ENCODE data around the gene DCDC2B. TPM values are rescaled to one million over a fixed set of nuclear protein-coding genes. Genes with fewer than 3 reads are reported as not detected.

The DCDC2B gene
- total RNA-seq, 6 experiments from 2014 or later: not detected

DNA sequence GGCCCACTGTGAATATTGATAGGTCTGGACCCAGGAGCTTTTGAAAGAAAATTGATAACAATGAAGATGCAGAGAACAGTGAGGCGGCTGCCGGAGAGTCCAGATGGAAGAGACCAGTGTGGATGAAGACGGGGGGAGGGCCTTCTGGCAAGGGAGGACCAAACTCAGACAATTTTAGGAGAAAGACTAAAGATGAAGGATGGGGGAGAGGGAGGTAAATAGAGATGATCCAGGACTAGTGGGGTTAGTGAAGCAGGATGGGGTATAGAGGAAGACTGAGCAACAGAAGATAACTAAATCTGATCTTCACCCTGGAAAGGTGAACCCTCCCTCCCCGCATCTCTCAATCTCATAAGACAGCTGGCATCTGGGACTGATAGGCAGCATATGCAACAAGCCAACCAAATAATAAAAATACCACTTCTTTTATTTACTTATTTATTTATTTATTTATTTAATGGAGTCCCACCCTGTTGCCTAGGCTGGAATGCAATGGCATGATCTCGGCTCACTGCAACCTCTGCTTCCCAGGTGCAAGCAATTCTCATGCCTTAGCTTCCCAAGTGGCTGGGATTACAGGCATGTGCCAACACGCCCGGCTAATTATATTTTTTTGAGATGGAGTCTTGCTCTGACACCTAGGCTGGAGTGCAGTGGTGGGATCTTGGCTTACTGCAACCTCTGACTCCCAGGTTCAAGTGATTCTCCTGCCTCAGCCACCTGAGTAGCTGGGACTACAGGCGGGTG lies 23.8 kb downstream of the DCDC2B start:
- intact Hi-C loops (cut with DNase I): loop anchor here in 1 of 2 donors (10.0 kb wide), 1 partner anchor 72 kb away; no protein-coding TSS in a partner anchor
- Histone ChIP-seq H3K27me3 (no peaks in the 10 kb centered on the region), H3K36me3 (peaks cover 0 to 43% (median 23%) of the 10 kb centered on the region in 4 donors), H3K4me3 (no peak overlapping the region), H3K27ac (no peak overlapping the region), H3K4me1 (no peaks in the 10 kb centered on the region), H3K9me3 (no peaks in the 10 kb centered on the region)
- ATAC-seq (no peak), DNase-seq (no peak)
- no peak for TF ChIP-seq POLR2A (IDR thresholded peaks at IDR 0.05)
- TF ChIP-seq, protein P1, sequence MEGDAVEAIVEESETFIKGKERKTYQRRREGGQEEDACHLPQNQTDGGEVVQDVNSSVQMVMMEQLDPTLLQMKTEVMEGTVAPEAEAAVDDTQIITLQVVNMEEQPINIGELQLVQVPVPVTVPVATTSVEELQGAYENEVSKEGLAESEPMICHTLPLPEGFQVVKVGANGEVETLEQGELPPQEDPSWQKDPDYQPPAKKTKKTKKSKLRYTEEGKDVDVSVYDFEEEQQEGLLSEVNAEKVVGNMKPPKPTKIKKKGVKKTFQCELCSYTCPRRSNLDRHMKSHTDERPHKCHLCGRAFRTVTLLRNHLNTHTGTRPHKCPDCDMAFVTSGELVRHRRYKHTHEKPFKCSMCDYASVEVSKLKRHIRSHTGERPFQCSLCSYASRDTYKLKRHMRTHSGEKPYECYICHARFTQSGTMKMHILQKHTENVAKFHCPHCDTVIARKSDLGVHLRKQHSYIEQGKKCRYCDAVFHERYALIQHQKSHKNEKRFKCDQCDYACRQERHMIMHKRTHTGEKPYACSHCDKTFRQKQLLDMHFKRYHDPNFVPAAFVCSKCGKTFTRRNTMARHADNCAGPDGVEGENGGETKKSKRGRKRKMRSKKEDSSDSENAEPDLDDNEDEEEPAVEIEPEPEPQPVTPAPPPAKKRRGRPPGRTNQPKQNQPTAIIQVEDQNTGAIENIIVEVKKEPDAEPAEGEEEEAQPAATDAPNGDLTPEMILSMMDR (IDR thresholded peaks at IDR 0.05): no peak
- WGBS (ENCODE audit: insufficient coverage, low coverage, low lambda C conversion rate, missing lambda C conversion rate): 80% methylated on average over 7 of the region's 8 CpGs

DNA sequence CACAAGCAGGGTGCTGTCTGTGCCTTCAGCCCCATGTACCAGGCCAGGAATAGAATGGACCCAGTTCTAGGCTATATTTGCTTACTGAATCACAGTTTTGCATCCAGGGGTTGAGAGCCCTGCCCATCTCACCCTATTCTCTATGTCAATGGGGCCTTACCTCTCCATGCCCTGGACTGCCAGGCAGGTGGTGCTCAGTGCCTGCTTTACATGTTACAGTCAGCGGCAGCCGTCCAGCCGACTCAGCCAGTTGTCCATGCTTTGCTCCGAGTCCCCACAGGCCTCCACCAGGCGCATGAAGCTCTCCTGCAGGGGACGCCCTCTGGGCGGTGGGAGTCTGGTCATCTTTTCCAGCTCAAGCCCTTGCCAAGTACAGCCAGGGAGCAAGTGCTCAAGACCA lies 25.9 kb downstream of the DCDC2B start:
- 100% methylated on average over 3 of the region's 7 CpGs for WGBS (ENCODE audit: insufficient coverage, low coverage, low lambda C conversion rate, missing lambda C conversion rate)
- TF ChIP-seq, protein P1 (IDR thresholded peaks at IDR 0.05): peak in 1 of 4 donors; percentile 5
- no peak for TF ChIP-seq POLR2A (IDR thresholded peaks at IDR 0.05)
- DNase-seq (no peak), ATAC-seq (peak; percentile 29 to 62 (median 41))
- Histone ChIP-seq H3K9me3 (no peaks in the 10 kb centered on the region), H3K27ac (no peak overlapping the region), H3K27me3 (no peaks in the 10 kb centered on the region), H3K4me3 (no peak overlapping the region), H3K4me1 (no peaks in the 10 kb centered on the region), H3K36me3 (peaks cover 0 to 22% (median 12%) of the 10 kb centered on the region in 4 donors)
- intact Hi-C loops (cut with DNase I): loop anchor here in 1 of 2 donors (10.0 kb wide), 1 partner anchor 70 kb away; no protein-coding TSS in a partner anchor

DNA sequence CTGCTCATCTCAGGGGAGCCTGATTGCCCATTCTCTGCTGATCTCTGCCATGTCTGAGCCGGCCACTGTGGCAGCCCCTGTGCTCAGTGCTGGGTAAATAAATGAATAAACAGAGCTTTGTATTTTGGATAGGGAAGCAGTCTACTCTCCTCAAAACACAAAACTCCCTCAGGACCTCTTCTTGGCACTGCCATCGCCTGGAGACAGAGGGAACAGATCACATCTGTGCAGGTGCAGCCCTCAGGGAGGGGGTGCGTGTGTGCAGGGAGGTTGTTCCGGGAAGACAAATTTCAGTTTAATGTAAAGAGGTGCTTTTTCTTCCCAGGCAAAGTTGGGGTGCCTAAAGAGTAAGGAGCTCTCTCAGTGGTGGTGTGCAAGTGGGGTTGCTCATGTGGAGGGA lies 30.4 kb downstream of the DCDC2B start:
- Histone ChIP-seq H3K4me1 (peaks cover 0 to 13% (median 6%) of the 10 kb centered on the region in 4 donors), H3K27ac (no peak overlapping the region), H3K9me3 (no peaks in the 10 kb centered on the region), H3K4me3 (no peak overlapping the region), H3K36me3 (no peaks in the 10 kb centered on the region), H3K27me3 (no peaks in the 10 kb centered on the region)
- DNase-seq (no peak), ATAC-seq (no peak)
- TF ChIP-seq, protein P1 (IDR thresholded peaks at IDR 0.05): no peak
- TF ChIP-seq POLR2A (IDR thresholded peaks at IDR 0.05): no peak
- WGBS (ENCODE audit: insufficient coverage, low coverage, low lambda C conversion rate, missing lambda C conversion rate): 21% methylated on average over 2 of the region's 4 CpGs
- intact Hi-C loops (cut with DNase I): loop anchor here in 1 of 2 donors (10.0 kb wide), 1 partner anchor 65 kb away; no protein-coding TSS in a partner anchor

DNA sequence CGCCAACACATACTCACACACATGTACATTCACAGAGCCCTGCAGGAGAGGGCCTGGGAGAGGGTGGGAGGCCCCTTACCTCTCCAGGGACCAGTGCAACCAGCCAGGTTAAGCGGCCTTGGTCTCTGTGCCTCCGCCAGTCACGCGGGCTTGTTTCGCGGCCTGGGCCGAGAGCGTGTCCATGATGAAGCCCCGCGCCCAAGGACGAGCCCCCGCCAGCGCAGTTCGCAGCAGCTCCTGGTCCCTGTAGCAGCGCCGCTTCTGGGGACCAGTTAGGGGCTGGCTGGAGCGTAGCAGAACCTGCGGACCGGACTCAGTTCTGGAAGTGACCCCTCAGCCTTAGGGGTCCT lies 30.9 kb downstream of the DCDC2B start:
- Histone ChIP-seq H3K36me3 (no peaks in the 10 kb centered on the region), H3K27me3 (no peaks in the 10 kb centered on the region), H3K27ac (peak overlapping the region in 1 of 3 donors; percentile 68), H3K4me3 (peak overlapping the region; percentile 49 to 57 (median 54)), H3K9me3 (no peaks in the 10 kb centered on the region), H3K4me1 (peaks cover 0 to 13% (median 6%) of the 10 kb centered on the region in 4 donors)
- no peak for TF ChIP-seq POLR2A (IDR thresholded peaks at IDR 0.05)
- TF ChIP-seq, protein P1 (IDR thresholded peaks at IDR 0.05): no peak
- ATAC-seq: no peak
- no peak for DNase-seq
- WGBS (ENCODE audit: insufficient coverage, low coverage, low lambda C conversion rate, missing lambda C conversion rate): 60% methylated on average over 1 of the region's 20 CpGs
- intact Hi-C loops (cut with DNase I): loop anchor here in 1 of 2 donors (10.0 kb wide), 1 partner anchor 65 kb away; no protein-coding TSS in a partner anchor

All from right lobe of liver (tissue), 6 donors.